HG02973 (cell line): Measurements from ENCODE around the gene PDE7B.

Source experiments
- ATAC-seq: cut with Tn5 transposase; IDR thresholded peaks from one replicate; pipeline ENCODE4 v1.9.1; 2021; ENCODE audit warnings: moderate library complexity; ENCODE audit not compliant: unreplicated experiment

The PDE7B gene

DNA sequence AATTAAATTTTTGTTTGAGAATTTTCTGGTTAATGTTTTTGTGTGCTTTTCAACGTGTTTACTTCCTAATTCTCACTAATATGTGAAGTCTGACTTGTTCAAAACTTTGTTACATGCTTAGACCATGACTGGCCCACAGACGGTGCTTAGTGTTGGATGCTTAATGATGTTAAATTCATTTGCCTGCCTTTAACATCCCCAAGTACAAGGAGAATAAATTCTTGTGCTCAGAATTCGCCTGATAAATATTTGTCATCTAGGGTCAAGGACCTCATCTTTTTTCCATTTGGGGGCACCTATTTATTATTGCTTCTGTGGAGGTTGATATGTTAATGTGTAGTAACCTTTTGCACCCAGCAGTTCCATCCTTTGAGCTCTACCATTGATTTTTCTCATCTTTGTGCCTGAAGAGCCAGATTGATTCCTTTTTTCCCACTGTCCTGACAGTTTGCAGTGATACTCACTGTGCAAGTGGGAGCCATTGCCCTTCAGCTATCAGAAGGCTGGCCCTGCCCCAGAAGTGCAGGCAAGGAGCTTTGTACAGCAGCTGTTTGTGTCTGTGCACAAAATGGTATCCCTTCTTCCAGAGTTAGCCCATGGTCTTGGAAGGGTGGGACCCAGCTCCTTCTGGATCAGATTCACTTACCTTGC lies 170.8 kb downstream of the PDE7B start:
- no peak for ATAC-seq

- no peak for ATAC-seq
These were observed 173.2 kb downstream of the PDE7B start for GRCh38 chr6:136024711-136025110.

DNA sequence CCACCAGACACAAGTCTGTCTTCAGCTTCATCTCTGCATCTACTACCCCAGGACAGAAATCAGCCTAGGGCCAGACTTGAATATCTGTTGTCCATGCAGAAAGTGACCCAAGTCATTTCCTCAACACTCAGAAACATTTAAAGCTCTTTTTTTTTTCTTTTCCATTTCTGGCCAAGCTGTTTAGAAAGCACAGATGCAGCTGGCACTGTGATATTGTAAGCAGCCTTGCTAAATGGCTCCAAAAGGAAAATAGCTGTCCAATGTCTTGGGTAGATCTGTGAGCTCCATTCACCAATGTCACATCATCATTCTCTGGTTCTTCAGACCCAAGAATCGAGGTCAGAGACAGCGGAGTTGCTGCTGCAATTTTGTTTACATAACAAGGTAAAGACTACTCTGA lies 174.2 kb downstream of the PDE7B start:
- no peak for ATAC-seq

- ATAC-seq: no peak
These were observed 178.6 kb downstream of the PDE7B start for GRCh38 chr6:136030131-136030530.

DNA sequence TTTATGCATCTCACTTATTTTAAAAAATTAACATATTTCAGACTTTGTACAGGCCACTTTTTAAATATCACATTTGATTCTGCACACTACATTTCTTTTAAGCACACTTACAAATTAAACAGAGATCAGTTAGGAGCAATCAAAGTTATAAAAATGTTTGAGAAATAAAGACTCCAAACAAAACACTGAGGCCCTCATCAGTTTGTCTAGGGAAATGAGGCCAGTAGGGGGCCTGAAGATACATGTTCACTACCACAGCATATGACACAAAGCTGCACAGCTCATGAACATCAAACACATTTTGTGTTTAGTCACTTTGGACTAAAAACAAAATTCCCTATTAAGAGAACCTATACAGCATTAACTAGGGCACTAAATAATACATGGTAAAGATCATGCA lies 180.5 kb downstream of the PDE7B start:
- no peak for ATAC-seq

DNA sequence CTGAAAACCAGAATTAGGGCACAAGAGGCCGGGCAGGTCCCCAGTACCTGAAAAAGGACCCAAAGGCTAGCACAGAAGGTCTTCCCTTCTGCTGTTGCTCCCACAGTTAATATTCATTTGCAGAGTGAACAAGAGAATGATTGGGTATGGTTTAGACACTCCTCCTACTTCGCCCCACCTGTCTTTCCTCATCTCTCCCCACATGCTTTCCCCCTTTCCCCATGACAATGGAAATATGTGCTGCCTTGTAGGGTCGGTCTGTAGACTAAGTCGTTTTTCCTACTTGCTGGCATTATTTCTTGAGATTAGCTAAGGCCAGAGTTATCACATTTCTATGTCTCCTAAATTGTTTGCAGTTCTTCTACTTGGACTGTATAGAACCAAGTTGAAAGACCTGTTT lies 181.9 kb downstream of the PDE7B start:
- ATAC-seq: no peak

DNA sequence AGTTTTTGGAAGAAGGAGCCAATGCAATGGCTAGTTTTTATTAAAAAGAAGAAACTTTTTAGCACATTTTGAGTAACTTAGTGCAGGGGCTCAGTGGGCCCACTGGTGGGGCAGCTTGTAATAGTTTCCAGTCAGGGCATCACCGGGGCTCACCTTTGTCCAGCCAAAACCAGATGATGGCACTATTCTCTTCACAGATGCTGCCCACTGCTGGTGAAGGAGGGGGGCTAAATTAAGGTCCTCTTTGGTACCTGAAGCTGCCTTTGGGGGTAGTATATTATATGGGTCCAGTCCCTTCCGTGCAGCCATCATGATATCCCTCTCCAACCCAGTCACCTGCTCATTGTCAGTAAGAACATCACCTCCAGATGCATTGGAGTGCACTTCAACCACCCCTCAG lies 182.9 kb downstream of the PDE7B start:
- ATAC-seq: no peak

GRCh38 chr6:136035378-136036070 lies 184.0 kb downstream of the PDE7B start:
- ATAC-seq: no peak

DNA sequence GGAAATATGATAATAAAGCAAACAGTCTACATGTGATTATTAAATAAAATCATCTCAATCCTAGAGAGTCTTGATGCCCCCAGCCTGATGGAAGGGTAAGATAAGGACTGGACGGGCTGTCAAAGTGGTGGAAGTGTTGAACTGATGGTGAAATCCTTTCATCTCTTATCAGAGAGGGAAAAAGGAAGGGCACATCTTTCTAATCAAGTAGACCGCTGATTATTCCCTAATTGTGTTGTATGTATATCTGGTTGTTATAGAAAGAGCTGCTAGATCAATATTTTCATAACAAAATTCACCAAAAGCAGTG lies 184.5 kb downstream of the PDE7B start:
- no peak for ATAC-seq

GRCh38 chr6:136036601-136037000 lies 185.1 kb downstream of the PDE7B start:
- ATAC-seq: no peak

DNA sequence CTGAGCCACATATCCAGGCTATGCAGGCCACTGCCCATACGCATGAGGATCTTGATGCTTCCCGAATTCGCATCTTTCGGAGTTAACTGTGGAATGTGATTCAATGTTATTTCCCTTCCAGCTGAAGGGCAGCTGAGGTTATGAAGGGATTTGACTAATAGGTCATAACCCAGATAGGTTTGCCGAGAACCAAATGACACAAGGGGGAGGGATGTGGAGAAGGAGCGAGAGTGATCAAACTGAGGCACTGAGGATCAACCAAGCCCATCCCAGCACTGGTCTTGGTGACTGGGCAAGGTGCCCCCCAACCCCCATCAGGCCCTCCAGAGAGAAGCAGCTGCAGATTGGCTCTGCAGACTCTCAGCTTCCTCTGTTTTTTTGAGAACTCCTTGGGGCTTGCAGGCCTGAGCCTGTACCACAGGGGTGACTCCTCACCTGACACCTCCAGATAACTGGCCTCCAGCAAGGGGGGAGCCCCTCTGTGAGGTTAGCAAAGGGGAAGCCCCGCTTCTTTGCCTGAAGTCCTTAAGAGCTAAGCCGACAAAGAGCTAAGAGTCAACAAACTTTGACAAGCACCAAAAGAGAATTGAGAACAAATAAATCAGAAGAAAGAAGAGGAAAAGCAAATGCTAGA lies 185.9 kb downstream of the PDE7B start:
- no peak for ATAC-seq

GRCh38 chr6:136037876-136038460 lies 186.5 kb downstream of the PDE7B start:
- ATAC-seq: no peak

DNA sequence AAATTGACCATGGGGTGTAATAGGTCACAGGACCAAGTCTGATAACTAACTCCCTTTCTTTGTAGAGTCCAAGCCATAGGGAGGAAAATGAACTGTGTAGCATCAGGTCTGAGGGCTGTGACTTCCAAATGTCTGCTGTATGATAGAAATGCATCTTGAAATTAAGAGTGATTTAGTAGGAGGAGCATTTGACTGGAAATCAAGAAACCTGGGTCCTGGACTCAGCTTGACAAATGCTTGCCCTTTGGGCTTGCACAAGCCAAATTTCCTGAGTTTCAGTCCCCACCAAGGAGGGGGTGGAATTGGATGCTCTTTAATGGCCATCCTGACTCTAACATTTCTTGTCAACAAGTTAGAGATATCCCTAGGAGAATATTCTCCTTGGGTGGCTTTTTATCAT lies 187.0 kb downstream of the PDE7B start:
- no peak for ATAC-seq

DNA sequence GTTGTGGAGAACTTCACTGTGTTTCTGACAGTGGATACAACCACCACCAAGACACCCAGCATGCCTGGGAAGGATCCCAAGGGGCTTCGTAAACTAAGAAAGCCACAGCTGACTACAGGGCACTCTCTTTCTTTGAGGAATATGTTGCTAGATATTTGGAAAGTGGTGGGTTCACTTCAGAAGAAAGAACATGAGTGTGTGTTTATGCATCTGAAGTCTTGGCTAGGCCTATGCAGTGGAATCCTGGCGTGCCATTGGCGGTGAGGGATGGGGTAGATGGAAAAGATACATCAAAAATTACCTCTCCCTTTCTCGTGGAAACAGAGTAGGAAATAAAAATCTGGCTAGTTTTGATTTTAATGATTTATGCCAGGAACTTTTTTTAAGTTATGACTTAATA lies 187.7 kb downstream of the PDE7B start:
- no peak for ATAC-seq

GRCh38 chr6:136050475-136050874 lies 199.0 kb downstream of the PDE7B start:
- ATAC-seq: no peak

DNA sequence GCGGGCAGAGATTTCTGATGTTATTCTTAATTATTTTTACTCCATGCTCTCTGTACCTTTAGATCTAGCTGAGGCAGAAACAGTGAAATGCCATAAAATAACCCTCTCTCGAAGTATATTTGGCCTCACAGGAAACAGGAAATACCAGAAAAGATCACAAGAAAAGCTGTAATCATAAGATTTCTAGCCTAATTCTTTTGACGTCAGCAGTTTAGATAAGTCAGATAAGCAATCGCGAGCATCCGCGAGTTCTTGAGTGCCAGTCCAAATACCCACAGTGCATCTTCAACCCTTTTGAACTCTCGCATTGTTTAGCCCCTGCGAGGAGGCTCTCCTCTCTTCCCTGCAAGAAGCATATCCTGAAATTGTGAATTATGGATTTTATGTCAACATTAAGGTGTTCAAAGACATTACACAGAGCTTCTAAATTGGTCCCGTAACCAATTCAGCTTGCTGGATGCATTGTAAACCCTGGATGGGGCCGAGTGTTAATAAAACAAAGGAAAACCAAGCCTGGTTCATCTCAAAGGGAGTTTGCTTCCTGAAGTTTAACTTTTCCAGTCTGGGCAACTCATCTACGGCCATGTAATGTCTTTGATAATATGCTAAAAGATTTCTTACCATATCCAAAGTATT lies 199.8 kb downstream of the PDE7B start:
- ATAC-seq: no peak

DNA sequence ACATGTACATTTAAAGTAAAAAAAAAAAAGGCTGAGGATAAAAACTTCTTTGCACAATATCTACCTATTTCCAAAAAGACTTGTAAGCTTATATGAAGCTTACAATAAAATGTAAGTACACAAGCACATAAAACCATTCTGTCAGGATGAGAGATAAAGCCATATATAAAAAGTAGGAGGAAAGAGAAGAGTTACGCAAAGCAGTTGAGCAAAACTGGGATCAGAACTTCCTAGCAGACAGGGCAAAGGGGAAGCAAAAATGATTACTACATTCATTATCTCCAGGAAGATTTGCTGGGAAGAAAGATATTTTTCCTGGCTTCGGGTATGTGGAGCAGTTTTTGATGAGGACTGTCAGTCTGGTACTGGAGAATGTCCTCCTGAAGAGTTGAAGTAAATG lies 200.5 kb downstream of the PDE7B start:
- ATAC-seq: no peak

DNA sequence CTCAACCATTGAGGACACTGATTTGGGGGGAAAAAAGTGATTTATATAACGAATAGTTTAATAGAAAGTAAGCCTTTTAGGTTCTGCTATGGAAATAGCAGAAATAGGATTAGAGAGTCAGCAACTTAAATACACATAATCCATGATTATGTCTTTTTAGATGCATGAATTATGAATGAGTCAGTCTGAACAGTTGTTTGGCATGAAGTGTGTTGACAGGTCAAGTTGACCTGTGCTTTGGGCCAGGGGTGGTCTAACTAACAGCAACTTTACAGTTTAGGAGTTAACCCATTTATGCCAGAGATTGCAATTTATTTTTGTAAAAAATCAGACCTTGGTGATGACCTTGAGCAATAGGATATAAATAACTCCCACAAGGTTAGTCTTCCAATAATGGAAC lies 207.4 kb downstream of the PDE7B start:
- ATAC-seq: no peak

DNA sequence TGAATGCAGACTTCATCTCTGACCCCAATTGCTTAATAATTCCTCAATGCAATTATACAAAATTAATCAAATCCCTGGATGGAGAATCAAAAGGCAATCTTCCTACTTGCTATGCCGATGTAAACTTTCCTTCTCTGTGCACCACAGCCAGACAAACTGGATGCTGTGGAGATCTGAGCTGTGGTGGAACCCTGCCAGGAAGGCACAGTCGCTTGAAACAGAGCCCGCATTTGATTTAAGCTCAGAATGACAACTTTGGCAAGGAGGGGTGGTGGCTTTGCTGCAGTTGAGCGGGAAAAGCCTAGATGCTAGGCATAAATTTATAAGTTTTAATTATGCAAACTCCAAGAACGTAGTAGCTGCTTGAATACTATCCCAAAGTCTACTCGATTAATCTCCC lies 207.8 kb downstream of the PDE7B start:
- no peak for ATAC-seq

DNA sequence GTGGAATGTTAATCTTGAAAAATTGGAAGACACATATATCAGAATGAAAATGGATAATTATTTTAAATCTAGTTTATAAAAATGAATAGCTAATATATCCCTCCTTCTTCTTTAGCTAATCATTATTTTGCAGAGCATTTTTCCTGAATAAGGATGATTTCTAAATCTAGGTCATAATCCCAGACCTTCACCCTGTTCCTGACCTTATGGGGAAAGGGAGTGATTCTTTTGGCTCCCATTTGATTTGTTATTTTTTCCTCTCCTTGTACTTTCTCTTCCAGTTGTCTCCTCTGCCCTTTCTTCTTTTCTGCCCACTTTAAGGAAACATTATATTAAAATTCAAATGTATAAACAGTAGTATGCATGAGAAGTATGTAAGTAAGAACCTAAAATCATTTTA lies 208.6 kb downstream of the PDE7B start:
- ATAC-seq: no peak

- ATAC-seq: no peak
These were observed 209.3 kb downstream of the PDE7B start for GRCh38 chr6:136060759-136061158.

- no peak for ATAC-seq
These were observed 210.2 kb downstream of the PDE7B start for GRCh38 chr6:136061701-136062100.
